ENCODE measurements around the gene KRTAP4-11.
"Not testable (repeated sequence)": the region's sequence is repeated elsewhere in the genome, so short reads cannot be mapped to it uniquely, and the experiment has no call there.

KRTAP4-11 gene

GRCh38 chr17:41117846-41118386, at the start of gene KRTAP4-11:
TSS of gene KRTAP4-11 (minus strand) at chr17:41118373. CDS start at chr17:41118315, 58 bp downstream.
- not testable (repeated sequence) for DNase-seq (ENCODE audit: low spot score); FAIRE-seq

GRCh38 chr17:41167561-41167960, 49.4 kb upstream of the KRTAP4-11 start:
- FAIRE-seq (no peak), DNase-seq (ENCODE audit: low spot score) (no peak)

GRCh38 chr17:41163828-41164227, 45.7 kb upstream of the KRTAP4-11 start:
- DNase-seq (ENCODE audit: low spot score) = no peak

GRCh38 chr17:41160648-41161047, 42.5 kb upstream of the KRTAP4-11 start, which contains the start of gene KRTAP4-4:
TSS of gene KRTAP4-4 (minus strand) at chr17:41160748. CDS start at chr17:41160691, 57 bp downstream.
- DNase-seq (ENCODE audit: low spot score) (no peak), FAIRE-seq (no peak)

More at GRCh38 chr17:41163828-41164227, 45.7 kb upstream of the KRTAP4-11 start:
- no peak for FAIRE-seq

- FAIRE-seq; DNase-seq (ENCODE audit: low spot score): not testable (repeated sequence)
Observed at GRCh38 chr17:41160190-41160589, 42.0 kb upstream of the KRTAP4-11 start.

- DNase-seq (ENCODE audit: low spot score) = no peak
- FAIRE-seq = no peak
Observed at GRCh38 chr17:41153856-41154255, 35.7 kb upstream of the KRTAP4-11 start.

- no peak for FAIRE-seq
- no peak for DNase-seq (ENCODE audit: low spot score)
Observed at GRCh38 chr17:41151525-41151924, 33.4 kb upstream of the KRTAP4-11 start.

GRCh38 chr17:41150026-41150425, 31.9 kb upstream of the KRTAP4-11 start:
- DNase-seq (ENCODE audit: low spot score) (no peak), FAIRE-seq (no peak)

GRCh38 chr17:41149652-41149985, 31.4 kb upstream of the KRTAP4-11 start, which contains the start of gene KRTAP4-5:
TSS of gene KRTAP4-5 (minus strand) at chr17:41149825. CDS start at chr17:41149767, 58 bp downstream.
- FAIRE-seq (no peak), DNase-seq (ENCODE audit: low spot score) (no peak)

- DNase-seq (ENCODE audit: low spot score); FAIRE-seq: not testable (repeated sequence)
Observed at GRCh38 chr17:41148971-41149651, 30.9 kb upstream of the KRTAP4-11 start.

- DNase-seq (ENCODE audit: low spot score) = no peak
- FAIRE-seq = no peak
Observed at GRCh38 chr17:41147531-41148204, 29.5 kb upstream of the KRTAP4-11 start.

GRCh38 chr17:41145261-41145660, 27.1 kb upstream of the KRTAP4-11 start:
- FAIRE-seq (no peak), DNase-seq (ENCODE audit: low spot score) (no peak)

GRCh38 chr17:41144846-41145245, 26.7 kb upstream of the KRTAP4-11 start:
- DNase-seq (ENCODE audit: low spot score) = no peak
- no peak for FAIRE-seq

- FAIRE-seq (no peak), DNase-seq (ENCODE audit: low spot score) (no peak)
Observed at GRCh38 chr17:41141361-41141760, 23.2 kb upstream of the KRTAP4-11 start.

GRCh38 chr17:41140360-41141131, 22.4 kb upstream of the KRTAP4-11 start, which contains the start of gene KRTAP4-6:
TSS of gene KRTAP4-6 (minus strand) at chr17:41140544. CDS start at chr17:41140487, 57 bp downstream.
- peak; percentile 55 for FAIRE-seq
- peak; percentile 88 for DNase-seq (ENCODE audit: low spot score)

GRCh38 chr17:41139865-41140264, 21.7 kb upstream of the KRTAP4-11 start:
- FAIRE-seq; DNase-seq (ENCODE audit: low spot score): not testable (repeated sequence)

GRCh38 chr17:41133880-41134735, 15.9 kb upstream of the KRTAP4-11 start:
- no peak for DNase-seq (ENCODE audit: low spot score)
- no peak for FAIRE-seq

- FAIRE-seq (peak; percentile 87), DNase-seq (ENCODE audit: low spot score) (peak; percentile 76)
Observed at GRCh38 chr17:41131979-41132378, 13.8 kb upstream of the KRTAP4-11 start.

- FAIRE-seq = no peak
- DNase-seq (ENCODE audit: low spot score) = no peak
Observed at GRCh38 chr17:41127371-41127770, 9.2 kb upstream of the KRTAP4-11 start.

- DNase-seq (ENCODE audit: low spot score) (no peak), FAIRE-seq (no peak)
Observed at GRCh38 chr17:41126412-41126811, 8.2 kb upstream of the KRTAP4-11 start.

All from RCC 7860 (cell line).